Peyer's patch (tissue), 4 donors: Measurements from ENCODE around the gene SARNP.

Experiments used
- POLR2A ChIP-seq, 2 donors: fragments of 450-650 bp; IDR thresholded peaks; one replicate each; pipeline ENCODE4 v1.5.1; 2017; ENCODE audit warnings: antibody characterized with exemption in 2 of 2, mild to moderate bottlenecking in 2 of 2, moderate library complexity in 2 of 2
- TF ChIP-seq, protein P1 (sequence below), 6 experiments: fragments of 450-650 bp in 4 of 6; fragments of 200-600 bp in 2 of 6; sonication (generic) in 1 of 6; IDR thresholded peaks; one replicate each; pipeline ENCODE4 v1.5.1; 2017 to 2019; ENCODE audit warnings: antibody characterized with exemption in 6 of 6, mild to moderate bottlenecking in 3 of 6, moderate library complexity in 1 of 6

DNA sequence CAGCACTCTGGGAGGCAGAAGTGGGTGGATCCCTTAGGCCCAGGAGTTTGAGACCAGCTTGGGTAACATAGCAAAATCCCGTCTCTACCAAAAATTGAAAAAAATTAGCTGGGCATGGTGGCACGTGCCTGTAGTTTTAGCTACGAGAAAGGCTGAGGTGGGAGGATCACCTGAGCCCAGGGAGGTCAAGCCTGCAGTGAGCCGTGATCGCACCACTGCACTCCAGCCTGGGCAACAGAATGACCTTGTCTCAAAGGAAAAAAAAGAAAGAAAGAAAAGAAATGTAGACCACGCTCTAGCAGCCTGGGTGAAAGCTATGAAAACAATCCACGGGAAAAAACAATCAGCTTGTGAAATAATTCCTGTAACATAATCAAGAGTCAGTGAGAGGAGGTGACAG lies 29.0 kb downstream of the SARNP start:
- no peak for TF ChIP-seq POLR2A (IDR thresholded peaks at IDR 0.05)
- TF ChIP-seq, protein P1, sequence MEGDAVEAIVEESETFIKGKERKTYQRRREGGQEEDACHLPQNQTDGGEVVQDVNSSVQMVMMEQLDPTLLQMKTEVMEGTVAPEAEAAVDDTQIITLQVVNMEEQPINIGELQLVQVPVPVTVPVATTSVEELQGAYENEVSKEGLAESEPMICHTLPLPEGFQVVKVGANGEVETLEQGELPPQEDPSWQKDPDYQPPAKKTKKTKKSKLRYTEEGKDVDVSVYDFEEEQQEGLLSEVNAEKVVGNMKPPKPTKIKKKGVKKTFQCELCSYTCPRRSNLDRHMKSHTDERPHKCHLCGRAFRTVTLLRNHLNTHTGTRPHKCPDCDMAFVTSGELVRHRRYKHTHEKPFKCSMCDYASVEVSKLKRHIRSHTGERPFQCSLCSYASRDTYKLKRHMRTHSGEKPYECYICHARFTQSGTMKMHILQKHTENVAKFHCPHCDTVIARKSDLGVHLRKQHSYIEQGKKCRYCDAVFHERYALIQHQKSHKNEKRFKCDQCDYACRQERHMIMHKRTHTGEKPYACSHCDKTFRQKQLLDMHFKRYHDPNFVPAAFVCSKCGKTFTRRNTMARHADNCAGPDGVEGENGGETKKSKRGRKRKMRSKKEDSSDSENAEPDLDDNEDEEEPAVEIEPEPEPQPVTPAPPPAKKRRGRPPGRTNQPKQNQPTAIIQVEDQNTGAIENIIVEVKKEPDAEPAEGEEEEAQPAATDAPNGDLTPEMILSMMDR (IDR thresholded peaks at IDR 0.05) = no peak
